Amygdala (tissue), 56 donors: Measurements from ENCODE around the gene MYH8.

Experiments used
- DNase-seq, 56 donors: peaks; one replicate each; lab custom pipeline; 2025; lab: John Stamatoyannopoulos, UW

The MYH8 gene

DNA sequence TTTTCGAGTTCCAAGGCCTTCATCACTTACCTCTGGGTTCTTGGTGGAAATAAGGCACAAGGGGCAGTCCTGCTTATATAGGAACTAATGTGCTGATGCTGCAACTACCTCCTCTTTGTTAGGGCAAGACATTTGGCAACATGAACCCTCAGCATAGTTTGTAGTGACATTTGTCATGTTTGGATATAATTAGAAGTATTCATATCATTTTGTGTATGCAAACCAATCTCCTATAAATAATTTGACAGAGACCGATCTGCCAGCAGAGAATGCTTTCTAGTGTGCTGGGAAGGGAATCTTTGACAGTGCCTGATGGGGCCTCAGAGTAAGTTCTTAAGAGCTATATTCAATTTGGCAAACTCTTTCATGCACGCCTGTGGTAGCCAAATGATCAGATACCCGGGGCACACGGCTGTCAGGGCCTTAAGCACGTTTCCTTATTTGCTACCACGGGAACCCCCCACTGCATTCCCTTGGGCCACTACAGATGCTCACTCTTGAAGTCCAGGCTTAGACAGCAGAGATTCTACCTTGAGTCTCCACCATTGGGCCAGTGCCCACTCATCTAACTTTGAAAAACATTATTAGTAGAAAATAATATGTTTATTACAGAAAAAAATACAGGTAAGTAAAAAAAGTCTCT lies at the start of gene MYH8:
TSS of gene MYH8 (minus strand) at position 51 of the 643 bp plus-strand sequence. CDS start 1,723 bp downstream, outside the sequence.
- no peak for DNase-seq

DNA sequence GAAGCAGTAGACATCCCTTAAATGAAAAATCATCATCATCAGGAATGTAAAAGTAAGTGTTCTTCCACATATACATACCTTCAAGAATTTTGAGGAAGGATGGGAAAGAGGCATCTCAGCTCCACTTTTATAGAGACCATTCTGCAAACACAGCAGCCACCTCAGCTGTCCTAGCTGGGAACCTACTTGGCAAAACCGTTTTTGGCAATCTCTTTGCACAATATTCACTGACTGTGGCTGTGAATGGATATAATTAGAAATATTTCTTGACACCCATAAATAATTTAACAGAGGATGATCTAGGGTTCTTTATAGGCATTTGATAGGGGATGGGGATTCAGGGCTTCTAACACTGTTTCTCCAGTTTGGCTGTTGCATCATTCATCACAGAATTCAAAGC lies 47.7 kb upstream of the MYH8 start, which contains the start of gene MYH4:
TSS of gene MYH4 (minus strand) at position 101 of the 400 bp plus-strand sequence. CDS start 2,814 bp downstream, outside the sequence.
- DNase-seq, result no peak

DNA sequence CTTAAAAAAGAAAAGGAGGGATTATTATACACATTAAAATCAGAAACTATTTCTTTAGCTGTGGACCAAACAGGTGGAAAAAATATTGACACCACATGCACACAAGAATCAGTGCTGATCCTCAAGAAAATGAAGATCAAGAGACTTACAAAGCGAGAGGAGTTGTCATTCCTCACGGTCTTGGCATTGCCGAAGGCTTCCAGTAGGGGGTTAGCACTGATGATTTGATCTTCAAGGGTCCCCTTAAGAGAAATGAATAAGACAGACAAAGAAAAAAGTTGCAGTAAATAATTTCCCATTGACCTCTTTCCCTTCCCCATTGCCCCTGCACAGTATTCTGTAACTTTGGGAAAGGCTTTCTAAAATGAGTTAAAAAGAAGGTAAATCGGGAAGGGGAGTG lies 41.7 kb upstream of the MYH8 start:
- DNase-seq, result no peak

DNA sequence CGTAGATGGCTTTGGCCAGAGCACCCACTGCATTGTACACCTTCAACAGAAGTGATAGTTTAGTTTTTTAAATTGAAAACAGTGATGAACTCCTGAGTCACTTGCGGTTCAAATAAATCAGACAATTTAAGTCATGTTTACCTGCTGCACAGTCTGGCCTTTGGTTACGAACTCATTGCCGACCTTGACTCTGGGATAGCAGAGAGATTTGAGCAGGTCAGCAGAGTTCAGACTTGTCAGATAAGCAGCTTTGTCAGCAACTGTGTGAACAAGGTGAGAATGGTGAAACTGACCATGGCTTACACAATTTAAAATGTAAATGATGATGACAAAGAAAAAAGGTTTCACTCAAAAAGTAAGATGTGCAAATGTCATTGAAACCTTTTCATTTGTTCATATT lies 38.3 kb upstream of the MYH8 start:
- no peak for DNase-seq

DNA sequence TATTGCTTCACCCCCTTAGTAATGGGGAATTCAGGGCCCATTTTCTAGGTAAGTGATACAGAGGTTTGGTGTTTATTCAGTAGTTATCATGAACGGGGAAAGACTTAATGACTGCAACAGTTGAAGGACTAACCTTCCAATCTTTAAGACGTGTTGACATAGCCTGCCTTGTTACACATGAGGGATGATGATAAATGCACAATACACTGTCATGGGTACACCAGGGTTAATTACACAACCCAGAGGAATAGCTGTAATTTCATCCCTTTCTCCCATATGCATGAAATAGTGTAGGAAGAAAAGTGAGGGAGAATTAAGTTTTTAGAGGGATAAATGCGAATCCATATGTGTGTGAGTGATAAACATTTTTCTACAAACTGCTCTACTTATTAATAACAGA lies 37.0 kb upstream of the MYH8 start:
- no peak for DNase-seq

DNA sequence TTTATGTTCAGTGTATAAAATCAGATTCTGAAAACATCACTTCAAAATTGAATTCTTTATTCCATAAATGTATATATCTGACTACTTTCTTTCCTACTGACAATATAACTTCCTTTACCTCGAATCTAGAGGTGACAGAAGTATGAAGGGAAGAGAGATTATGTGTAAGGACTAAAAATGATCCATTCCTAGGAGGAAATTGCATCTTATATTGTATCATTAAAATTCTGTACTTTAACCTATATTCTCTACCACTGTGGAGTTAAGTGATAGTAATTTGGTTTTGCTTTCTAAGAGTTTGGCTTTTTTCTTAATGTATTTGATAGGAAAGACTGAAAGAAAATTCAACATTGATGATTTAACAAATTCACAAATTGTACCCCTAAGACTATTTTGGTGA lies 36.2 kb upstream of the MYH8 start:
- DNase-seq, result no peak

DNA sequence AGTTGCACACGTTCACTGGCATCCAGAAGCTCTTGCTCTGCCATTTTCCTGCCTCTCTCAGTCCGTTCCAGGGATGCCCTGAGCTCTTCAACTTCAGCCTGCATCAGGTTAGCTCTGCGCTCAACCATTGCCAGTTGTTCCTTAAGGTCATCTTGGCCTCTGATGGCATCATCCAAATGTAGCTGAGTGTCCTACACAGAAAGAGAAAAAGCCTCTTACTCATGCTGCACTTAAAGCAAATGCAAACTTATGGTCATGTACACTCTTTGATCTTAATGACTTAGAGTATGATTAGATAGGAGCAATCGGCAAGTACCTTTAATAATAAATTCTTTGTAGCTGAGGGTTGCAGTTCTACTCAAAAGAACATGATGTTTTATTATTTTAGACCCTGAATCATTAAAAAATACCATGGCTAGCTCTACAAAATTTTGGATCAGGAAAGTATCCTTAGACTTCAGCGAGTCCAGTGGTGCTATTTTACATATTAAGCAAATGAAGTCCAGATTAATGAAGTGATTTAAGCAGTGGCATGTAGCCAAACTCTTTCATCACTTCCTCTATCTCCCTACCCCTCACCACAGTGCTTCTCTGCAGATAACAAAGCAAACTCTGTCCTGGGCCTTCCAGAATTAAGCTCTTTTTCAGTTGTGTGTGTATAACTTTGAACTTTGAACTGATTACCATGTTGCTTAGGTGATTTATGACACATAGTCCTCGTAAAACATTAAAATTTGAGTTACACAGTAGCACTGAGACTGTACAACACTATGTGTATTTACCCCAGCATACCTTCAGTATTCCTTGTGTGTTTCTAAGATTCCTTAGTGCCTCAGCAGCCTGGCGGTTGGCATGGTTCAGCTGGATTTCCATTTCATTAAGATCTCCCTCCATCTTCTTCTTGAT lies 25.5 kb upstream of the MYH8 start:
- no peak for DNase-seq

DNA sequence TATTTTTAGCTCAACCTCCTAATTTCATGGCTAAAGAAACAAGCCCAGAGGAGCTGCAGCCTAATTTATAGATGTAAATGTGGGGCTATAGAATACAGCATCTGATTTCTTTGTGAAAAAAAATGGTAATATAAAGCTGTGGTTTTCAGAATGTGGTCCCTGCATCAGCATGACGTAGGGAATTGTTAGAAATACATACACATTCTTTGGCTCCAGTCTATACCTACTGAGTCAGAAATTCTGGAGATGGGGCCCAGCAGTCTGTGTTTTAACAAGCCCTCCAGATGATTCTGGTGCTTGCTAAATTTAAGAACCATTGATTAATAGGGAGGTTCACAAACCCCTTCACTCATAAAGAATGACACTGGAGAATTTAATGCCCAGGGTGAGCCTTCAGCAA lies 18.1 kb upstream of the MYH8 start:
- DNase-seq, result no peak

DNA sequence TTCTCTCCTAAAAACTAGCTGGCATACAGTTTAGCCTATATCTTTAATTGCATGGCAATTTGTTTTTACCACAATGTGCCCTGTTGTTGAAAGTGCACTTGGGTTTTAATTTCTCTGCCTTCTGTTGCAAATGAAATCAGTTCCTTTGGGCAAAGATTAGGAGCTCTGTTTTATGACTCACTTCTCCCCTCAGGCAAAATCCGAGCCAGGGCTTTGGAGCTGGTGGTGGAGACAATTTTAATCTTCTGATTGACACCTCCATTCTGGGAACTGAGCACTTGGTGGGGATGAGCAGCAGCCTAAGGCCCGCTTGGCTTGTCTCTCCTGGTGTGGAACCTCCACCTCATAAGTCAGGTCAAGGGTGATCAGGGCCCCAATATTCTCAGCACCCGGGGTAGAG lies 13.3 kb upstream of the MYH8 start:
- DNase-seq, result no peak

DNA sequence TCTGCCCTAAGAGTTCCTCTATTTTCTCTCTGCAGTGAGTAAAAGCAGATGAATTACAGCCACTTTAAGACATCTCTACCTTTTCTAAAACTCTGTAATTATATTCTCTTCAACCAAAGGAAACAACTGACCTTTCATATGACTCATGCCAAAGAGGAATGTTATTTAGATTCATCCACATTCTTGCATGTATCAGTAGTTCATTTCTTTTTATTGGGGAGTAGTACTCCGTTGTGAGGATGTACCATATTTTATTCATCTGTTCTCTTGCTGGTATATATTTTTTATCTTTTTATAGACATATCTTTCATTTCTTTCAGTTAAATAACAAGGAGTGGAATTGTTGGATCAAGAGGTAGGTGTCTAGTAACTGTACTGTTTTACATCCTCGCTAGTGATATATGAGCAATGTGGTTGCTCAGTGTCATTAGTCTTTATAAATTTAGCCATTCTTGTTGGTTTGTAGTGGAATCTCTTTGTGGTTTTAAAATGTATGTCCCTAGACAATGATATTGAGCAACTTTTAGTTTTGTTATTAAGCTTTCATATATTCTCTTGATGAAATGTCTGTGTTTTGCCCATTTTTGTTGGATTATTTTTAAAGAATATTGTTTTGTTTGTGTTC lies 7.8 kb upstream of the MYH8 start:
- no peak for DNase-seq

DNA sequence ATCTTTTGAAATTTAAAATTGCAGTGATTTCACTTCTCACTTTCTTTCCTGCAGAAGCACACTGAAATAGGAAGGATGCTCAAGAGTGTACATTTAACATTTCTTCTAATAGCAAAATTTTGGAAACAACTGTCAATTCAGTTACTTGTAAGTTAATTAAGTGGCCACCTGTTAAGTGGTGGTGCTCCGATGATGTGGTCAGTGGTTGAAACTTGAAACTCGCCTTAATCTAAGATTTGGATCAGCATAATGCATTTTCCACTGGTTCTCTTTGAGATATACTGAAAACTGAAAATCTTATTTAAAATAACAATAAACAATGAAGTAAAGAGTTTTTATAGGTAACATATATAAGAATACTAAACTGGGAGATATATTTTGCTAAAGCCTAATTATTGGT lies 7.0 kb upstream of the MYH8 start:
- no peak for DNase-seq

DNA sequence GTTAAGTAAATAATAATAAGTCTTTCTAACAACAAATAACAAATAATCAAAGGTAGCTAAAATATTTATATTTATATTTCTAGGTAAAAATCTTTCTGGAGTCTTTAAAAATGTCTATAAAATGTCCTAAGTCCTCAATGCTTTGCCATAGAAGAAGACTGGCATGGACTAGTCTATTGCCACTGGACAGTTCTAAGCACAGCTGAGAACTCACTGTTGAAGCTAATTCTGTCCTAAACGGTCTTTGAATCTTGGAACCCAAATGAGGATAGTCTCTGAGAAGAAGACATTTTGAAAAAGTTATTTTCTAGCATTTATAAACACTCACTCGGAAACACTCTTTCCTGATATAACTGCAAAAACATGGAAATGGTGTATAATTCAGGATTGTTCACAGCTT lies 539 bp downstream of the MYH8 start:
- no peak for DNase-seq

DNA sequence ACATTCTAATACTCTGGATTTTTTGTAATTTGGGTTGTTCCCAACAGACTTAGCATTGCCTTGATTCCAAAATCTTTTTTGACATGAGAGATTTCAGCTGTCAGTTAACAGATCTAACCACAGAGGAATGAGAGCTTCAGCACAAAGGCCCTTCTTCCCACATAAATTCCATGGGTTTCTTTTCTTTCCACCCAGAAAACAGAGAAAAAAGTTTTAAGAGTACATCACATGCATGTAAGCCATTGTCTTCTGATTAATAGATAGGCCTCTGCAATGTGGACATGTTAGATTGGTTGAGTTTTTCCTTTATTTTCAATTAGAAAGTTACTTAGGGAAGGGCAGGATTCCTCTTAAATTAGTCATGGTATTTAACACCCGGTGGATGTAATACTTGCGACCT lies 939 bp downstream of the MYH8 start:
- DNase-seq, result no peak

DNA sequence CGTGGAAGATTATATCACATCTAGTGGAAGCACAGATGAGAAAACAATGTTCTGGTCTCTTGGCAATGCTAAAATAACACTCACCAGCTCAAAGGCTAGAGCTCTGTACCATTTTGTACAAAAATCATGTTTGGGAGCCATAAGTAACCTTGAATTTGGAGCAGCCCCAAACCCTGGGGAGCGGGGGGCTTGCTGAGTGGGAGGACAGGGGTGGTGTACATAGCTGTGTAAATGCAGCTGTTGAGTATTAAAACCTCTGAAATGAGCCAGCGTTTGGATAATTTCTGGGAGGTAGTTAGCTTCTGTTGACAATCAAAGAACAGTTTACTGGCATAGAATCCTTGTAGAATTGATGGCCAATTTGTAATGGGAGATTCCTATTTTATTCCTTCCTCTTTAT lies 4.3 kb downstream of the MYH8 start:
- no peak for DNase-seq

DNA sequence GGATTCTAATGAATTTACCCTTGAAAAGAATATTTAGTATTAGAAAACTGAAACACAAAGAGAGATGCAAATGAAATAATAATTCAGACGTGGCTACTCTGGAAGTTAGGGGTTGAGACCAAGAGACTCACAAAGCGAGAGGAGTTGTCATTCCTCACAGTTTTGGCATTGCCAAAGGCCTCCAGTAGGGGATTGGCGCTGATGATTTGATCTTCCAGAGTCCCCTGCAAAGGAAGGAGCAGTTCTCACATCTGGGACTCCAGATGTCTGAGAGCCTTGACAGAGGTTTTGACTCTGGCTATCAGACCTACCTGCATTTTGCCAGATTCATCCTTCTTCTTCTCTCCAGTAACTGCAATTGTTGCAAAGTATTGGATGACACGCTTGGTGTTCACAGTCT lies 6.6 kb downstream of the MYH8 start:
- DNase-seq, result no peak

DNA sequence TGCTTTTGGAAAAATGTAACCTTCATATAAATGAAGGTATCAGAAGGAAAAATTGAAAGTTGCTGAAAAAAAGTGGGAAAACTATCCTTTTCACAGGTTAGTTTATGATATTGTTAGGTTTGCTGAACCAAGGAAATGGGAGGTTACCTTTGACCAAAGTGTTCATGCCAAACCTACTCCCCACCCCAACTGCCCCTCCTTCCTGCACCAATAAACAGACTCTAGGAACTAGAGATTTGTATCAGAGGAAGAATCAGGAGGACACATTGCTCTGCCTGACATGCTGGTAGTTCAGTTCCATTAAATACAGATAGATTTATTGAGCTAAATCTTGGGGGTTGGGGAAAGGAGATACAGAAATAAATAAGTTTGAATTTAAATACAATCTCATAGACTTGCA lies 18.2 kb downstream of the MYH8 start:
- no peak for DNase-seq

DNA sequence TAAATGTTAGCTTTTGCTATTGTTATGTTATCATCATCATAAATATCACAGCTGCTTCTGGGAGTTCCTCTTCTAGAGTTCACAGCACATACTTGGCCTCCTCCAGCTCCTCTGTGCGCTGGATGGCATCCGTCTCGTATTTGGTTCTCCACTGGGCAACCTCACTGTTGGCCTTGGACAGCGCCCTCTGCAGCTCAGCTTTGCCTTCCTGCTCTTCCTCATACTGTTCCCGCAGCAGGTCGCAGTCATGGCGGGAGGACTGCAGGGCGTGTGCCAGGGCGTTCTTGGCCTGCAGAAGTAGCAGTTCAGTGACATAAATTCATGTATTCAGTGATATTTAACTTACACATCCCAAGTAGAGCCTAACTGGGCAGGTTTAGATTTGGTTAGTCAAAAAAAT lies 23.4 kb downstream of the MYH8 start:
- no peak for DNase-seq

DNA sequence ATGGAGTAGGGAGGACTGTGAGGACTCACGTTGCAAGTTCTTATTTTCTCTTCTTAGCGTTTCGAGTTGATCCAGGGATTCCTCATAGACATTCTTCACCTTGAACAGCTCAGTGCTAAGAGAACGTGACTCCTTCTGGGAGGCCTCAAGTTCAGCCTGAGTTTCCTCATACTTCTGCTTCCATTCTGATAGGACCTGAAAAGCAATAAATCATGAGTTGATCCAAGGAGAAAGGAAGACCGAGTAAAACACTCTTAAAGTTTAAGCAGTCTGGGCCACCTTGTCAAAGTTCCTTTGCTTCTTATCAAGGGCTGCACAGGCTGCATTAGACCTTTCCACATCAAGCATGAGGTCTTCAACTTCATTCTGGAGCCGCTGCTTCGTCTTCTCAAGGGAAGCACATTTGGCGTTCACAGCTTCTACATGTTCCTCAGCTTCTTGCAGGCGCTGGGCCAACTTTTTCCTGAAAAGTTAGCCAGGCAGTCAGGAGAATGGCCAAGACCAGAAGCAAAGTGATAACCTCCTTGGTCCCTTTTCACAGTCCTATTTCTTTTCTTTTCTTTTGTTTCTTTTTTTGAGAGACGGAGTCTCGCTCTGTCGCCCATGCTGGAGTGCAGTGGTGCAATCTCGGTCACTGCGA lies 25.1 kb downstream of the MYH8 start:
- DNase-seq, result no peak

DNA sequence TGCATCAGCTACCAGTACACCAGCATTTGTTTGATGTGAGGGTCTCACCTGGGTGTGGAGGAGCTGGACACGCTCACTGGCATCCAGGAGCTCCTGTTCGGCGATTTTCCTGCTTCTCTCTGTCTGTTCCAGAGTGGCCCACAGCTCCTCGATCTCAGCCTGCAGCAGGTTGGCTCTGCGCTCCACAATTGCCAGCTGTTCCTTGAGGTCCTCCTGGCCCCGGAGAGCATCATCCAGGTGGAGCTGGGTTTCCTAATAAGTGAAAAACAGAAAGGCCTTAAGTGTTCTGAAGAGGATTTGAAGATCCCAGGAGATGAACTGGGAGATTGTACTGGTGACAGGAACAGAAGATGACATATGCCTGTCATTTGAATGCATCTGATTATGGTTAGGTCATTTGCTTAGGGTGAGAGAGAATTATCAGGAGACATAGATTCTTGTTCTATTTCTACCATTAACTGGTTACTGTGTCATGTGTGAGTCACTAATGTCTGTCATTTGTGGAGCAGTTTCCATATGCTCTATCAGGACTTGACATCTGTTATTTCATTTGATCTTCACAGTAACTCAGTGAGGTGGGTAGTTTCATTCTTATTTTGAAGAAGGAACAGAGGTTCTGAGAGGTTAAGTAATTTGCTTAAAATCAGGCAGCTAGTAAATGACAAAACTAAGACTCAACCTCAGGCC lies 27.4 kb downstream of the MYH8 start:
- DNase-seq, result no peak

DNA sequence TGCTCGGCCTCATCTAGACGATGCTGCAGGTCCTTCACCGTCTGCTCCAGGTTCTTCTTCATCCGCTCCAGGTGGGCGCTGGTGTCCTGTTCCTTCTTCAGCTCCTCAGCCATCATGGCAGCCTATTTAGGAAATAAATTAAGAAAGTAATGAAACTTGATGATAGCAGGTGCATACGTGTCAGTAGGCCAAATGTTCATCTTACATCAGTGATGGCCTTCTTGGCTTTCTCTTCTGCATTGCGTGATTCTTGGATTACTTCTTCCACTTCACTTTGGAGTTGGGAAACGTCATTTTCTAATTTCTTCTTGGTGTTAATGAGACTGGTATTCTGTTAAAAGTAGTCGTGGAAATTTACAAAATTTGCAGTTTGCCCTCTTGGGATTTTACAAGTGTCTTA lies 28.9 kb downstream of the MYH8 start:
- no peak for DNase-seq

DNA sequence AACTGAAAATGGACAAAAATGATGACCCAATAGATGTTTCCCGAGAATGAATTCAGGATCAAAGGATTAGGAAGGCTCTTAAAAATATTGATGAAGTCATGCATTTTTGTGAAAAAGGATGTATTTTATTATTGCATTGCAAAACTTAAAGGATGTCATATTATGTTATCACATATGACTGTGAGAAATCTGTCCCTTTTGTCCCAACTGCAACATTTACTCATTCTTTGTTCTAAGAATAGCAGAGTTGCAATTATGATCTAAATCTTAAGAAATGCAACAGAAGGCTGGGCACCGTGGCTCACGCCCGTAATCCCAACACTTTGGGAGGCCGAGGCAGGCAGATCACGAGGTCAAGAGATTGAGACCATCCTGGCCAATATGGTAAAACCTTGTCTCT lies 35.9 kb downstream of the MYH8 start:
- no peak for DNase-seq
